WI38 (cell line): Measurements from ENCODE around the gene ARMC8.

Experiments
- H3K4me3 ChIP-seq: 2 replicates; pipeline ENCODE4 v1.5.1; 2011; ENCODE audit warnings: low read depth, mild to moderate bottlenecking, control low read depth, low read length
- TF ChIP-seq, protein P1 (sequence below): IDR thresholded peaks from 2 replicates; pipeline ENCODE4 v1.5.1; 2012; ENCODE audit warnings: low read depth, mild to moderate bottlenecking, control low read depth, low read length

Gene ARMC8

GRCh38 chr3:138232705-138233364, 45.7 kb downstream of the ARMC8 start:
- TF ChIP-seq, protein P1, sequence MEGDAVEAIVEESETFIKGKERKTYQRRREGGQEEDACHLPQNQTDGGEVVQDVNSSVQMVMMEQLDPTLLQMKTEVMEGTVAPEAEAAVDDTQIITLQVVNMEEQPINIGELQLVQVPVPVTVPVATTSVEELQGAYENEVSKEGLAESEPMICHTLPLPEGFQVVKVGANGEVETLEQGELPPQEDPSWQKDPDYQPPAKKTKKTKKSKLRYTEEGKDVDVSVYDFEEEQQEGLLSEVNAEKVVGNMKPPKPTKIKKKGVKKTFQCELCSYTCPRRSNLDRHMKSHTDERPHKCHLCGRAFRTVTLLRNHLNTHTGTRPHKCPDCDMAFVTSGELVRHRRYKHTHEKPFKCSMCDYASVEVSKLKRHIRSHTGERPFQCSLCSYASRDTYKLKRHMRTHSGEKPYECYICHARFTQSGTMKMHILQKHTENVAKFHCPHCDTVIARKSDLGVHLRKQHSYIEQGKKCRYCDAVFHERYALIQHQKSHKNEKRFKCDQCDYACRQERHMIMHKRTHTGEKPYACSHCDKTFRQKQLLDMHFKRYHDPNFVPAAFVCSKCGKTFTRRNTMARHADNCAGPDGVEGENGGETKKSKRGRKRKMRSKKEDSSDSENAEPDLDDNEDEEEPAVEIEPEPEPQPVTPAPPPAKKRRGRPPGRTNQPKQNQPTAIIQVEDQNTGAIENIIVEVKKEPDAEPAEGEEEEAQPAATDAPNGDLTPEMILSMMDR, result no peak
- no peak overlapping the region for H3K4me3 ChIP-seq

GRCh38 chr3:138234401-138235179, 47.5 kb downstream of the ARMC8 start:
- H3K4me3 ChIP-seq, result no peak overlapping the region
- TF ChIP-seq, protein P1, result no peak

DNA sequence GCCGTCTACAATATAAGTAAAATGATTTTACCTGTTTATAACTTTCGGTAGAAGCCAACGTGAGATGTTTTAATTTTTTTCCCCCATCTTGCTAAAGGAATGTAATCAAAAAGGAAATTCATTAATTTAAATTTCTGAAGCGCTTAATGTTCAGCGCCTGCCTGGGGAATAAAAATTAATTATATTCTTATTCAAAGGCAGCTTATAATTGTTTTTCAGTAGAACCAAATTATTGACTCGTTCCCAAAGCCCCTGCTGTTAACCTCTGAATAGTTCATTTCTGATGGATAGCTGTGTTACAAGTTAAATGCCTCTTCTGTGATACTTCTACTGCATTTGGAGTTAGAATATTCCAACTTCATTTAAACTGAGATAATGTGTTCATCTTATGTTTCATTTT, 51.6 kb downstream of the ARMC8 start:
- H3K4me3 ChIP-seq, result no peak overlapping the region
- TF ChIP-seq, protein P1, result no peak

DNA sequence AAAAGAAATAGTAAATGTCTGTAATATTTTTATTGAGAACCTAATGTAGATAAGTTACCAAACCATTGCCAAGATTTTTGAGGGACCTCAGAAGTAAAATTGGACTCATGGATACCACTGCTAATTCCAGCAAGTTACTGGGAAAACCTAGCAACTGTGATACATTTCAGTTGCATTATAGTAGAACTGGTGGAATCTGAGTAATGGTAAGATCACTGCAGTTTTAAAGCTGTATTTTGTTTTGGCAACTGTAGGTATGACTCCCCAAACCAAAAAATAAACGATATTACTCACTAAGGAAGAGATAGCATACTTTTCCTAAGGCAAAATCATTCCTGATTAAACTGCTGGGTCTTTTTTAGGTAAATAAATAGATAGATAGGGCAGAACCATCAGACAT, 54.0 kb downstream of the ARMC8 start:
- TF ChIP-seq, protein P1, result no peak
- no peak overlapping the region for H3K4me3 ChIP-seq

GRCh38 chr3:138241676-138242075, 54.6 kb downstream of the ARMC8 start:
- H3K4me3 ChIP-seq, result no peak overlapping the region
- TF ChIP-seq, protein P1, result no peak

DNA sequence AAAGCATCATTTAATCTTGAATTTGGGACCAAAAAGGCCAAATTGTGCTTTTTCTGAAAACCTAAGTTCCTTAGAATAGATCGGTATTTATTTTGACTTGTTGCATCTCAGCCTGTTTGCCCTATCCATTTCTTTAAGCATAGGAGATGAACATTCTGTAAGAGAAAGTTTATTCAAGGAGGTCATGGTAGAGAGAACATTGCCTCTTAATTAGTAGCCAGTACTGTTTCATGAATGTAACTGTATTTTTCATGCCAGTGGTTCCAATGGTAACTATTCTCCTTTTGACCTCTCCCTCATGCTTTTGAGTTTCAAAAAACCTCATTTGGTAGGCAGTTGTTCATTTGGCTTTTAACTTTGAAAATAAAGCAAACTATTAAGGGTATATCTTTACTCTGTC, 55.4 kb downstream of the ARMC8 start:
- TF ChIP-seq, protein P1, result no peak
- H3K4me3 ChIP-seq, result no peak overlapping the region

- no peak overlapping the region for H3K4me3 ChIP-seq
- TF ChIP-seq, protein P1, result no peak
Measured at GRCh38 chr3:138245026-138245425, 57.9 kb downstream of the ARMC8 start.
